OCI-LY7 (cell line): ENCODE data around the gene MEOX2.

Experiments
- EZH2phosphoT487 ChIP-seq: fragments of 200-600 bp; sonication (generic); IDR thresholded peaks from 2 replicates; pipeline ENCODE4 v1.6.1; 2018; ENCODE audit warnings: low read depth, borderline replicate concordance, mild to moderate bottlenecking, mixed run types, antibody characterized with exemption, low read length, moderate library complexity, mixed read lengths
- TF ChIP-seq, protein P1 (sequence below): fragments of 200-600 bp; sonication (generic); conservative IDR thresholded peaks from 2 replicates; pipeline ENCODE4 v1.5.1; 2014; ENCODE audit warnings: mild to moderate bottlenecking, antibody characterized with exemption, low read length, moderate library complexity, mixed read lengths

DNA sequence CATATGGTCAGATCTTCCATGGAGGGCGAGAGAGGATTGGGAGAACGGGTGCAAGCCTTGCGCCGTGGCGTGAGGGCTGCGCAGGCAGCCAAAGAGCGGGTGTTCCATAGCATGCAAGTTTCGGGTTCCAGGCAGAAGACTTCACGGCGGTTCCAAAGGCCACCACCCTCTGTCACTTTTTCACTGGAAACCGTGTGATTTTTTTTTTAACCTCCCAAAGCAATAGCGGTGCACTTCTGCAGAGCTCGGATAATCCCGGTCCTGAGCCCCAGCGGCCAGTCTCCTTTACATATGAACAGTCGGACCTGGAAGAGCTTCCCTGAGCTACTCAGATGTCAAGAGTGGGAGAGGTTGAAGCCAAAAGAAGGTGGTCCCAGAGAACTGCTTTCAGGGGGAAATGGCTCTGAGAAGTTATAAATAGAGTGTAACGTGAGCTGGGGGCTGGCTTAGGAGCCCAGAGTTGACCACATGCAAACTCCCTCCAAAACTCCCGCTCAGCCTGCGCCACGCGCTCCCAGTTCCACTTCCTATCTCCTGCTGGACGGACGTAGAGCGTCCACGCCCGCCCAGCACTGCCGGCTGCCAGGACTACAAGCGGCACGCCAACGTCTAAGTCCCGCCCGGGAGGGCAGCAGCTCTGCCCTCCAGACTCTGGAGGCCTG, at the start of gene MEOX2:
- TF ChIP-seq, protein P1, sequence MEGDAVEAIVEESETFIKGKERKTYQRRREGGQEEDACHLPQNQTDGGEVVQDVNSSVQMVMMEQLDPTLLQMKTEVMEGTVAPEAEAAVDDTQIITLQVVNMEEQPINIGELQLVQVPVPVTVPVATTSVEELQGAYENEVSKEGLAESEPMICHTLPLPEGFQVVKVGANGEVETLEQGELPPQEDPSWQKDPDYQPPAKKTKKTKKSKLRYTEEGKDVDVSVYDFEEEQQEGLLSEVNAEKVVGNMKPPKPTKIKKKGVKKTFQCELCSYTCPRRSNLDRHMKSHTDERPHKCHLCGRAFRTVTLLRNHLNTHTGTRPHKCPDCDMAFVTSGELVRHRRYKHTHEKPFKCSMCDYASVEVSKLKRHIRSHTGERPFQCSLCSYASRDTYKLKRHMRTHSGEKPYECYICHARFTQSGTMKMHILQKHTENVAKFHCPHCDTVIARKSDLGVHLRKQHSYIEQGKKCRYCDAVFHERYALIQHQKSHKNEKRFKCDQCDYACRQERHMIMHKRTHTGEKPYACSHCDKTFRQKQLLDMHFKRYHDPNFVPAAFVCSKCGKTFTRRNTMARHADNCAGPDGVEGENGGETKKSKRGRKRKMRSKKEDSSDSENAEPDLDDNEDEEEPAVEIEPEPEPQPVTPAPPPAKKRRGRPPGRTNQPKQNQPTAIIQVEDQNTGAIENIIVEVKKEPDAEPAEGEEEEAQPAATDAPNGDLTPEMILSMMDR, result no peak
- TF ChIP-seq EZH2phosphoT487, result no peak
